SIG-M5 treated with dmso at 0.1 percent for 504 hours (cell line): ENCODE data around the gene ENDOD1.
"Not testable (repeated sequence)": the region's sequence is repeated elsewhere in the genome, so short reads cannot be mapped to it uniquely, and the experiment has no call there.

Experiments used
- DNase-seq: peaks from one replicate; lab custom pipeline; 2025; ENCODE audit not compliant: unreplicated experiment; lab: John Stamatoyannopoulos, UW

ENDOD1 gene

DNA sequence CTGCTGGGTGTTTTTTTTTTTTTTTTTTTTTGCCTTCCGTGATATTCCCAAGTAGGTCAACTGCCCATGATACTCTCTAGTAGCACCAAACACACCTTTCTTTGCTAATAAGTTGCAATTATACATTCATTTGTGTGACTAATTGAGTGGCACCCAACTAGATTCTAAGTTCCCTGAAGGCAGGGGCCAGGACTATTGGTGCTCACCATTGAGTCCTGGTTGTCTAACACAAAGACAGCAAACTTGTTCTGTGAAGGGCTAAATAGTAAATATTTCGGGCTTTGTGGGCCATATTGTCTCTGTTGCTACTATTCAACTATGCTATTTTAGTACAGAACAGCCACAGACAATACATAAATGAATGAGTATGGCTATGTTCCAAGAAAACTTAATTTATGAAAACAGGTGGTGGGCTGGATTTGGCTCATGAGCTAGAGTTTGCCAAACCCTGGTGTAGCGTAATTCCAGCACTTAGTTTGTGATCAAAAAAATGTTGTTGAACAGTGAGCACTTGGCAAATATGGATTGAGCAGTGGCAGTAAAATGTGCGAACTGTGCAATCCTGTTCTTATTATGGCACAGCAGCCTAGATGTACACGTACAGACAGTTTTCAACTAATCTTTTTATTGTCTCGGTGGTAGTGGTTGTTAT is 11.3 kb downstream of the ENDOD1 start:
- no peak for DNase-seq

DNA sequence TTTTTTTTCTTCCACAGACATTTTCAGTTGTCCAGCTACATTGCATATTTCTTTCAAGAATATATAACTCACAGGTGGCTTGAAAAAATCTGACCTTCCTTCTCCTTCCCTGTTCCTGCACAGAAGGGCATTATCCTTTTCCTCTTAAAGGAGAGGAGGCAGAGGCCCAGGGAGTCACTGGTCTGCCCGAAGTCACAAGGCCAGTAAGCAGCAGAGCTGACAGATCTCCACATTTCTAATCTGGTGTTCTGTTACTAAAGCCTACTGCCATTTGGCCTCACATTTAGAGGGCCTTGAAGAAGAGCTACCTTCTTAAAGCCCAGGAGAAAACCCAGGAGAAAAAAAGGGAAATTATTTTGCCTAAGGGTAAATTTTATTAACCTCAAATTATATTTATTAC is 12.3 kb downstream of the ENDOD1 start:
- no peak for DNase-seq

DNA sequence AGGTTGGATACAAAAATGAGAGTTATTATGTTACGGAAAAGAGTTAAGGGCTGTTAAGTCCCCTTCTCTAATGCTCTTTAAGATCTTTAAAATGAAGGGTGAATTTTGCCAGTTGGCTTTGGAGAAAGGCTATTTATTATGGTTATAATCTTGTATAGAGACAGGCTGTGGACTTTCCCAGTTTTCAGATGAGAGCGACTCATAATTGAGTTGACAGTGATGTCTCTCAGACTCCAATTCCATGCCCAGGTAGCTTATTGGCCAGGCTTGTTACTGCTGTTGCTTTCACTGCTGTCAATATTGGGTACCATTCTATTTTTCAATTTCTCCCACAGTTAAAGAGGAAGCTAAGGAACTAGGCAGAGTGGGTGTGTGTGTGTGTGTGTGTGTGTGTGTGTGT is 13.1 kb downstream of the ENDOD1 start:
- no peak for DNase-seq

DNA sequence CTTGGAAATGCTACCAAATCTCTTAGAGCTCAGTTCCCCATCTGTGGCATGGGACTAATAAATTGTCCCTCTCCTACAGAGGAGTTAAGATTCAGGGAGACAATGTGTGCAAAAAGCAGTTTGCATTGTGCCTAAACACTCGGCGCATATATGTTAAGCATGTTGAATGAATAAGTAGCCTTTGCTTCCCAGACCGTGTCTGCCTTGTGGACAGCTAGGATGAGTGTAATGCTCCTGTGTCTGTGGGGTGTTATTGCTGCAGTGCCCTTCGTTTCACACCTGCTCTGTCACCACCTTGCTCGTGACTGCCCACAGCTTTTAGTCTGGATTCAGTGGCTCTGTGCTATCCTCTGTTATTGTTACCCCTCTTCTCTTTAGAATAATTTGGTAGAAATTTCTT is 14.1 kb downstream of the ENDOD1 start:
- no peak for DNase-seq

DNA sequence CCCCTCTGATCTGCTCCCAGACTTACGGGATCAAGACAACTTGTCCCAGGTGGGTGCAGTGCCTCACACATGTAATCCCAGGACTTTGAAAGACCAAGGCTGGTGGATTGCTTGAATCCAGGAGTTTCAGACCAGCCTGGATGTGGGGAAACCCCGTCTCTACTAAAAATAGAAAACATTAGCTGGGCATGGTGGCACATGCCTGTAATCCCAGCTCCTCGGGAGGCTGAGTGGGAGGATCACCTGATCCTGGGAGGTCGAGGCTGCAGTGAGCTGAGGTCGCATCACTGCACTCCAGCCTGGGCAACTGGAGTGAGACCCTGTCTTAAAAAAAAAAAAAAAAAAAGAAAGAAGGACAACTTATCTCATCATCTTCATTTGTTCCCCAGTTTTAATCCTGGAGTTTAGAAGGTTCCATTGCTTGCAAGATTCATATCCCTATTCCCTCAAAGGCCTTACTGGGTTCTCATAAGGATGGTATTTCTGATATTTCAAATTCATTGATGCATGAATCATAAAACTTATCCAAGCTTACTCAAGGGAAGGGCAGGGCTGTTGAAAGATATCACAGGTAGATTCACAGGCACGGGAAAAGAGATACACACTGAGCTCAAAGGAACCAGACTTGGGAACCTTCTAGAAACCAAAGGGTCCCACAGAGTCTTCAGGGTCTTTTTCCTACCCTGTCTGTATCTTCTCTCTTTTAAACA is 14.6 kb downstream of the ENDOD1 start:
- DNase-seq = no peak

DNA sequence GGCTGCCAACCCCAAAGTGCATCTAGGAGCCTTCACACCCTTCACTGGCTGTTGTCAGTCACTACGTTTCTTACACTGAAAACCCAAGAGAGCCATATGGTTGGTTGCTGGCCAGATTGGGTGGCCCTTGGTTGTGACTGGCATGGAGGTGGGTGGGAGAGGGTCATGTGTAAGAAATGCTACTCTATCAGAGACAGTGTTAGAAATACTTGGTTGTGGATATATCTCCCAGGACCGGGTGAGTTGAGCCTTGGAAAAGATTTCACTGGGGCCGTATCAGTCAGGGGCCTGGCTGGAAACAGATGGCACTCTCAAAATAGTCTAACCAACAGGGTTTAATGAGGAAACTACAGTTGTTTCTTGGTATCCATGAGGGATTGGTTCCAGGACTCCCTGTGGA is 15.2 kb downstream of the ENDOD1 start:
- DNase-seq = no peak

DNA sequence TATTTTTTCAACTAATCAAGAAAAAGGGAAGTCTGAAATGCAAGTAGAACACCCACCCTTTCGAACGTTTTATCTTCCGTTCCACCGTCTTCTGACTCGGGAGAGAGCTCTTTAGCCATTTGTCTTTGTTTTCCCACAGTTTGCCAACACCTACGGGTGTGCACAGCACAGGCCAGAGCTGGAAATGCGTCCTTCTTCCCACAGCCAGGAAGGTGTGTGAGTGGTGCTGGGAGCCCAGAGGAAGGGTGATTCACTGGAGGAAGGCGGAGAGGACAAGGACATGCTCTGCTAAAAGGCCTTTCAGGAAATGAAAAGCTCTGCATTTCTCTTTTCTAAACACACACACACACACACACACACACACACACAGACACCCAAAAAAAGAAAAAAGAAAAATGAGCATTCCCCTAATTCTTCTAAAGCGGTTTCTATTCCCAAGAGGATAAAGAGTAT is 18.5 kb downstream of the ENDOD1 start:
- DNase-seq = no peak

DNA sequence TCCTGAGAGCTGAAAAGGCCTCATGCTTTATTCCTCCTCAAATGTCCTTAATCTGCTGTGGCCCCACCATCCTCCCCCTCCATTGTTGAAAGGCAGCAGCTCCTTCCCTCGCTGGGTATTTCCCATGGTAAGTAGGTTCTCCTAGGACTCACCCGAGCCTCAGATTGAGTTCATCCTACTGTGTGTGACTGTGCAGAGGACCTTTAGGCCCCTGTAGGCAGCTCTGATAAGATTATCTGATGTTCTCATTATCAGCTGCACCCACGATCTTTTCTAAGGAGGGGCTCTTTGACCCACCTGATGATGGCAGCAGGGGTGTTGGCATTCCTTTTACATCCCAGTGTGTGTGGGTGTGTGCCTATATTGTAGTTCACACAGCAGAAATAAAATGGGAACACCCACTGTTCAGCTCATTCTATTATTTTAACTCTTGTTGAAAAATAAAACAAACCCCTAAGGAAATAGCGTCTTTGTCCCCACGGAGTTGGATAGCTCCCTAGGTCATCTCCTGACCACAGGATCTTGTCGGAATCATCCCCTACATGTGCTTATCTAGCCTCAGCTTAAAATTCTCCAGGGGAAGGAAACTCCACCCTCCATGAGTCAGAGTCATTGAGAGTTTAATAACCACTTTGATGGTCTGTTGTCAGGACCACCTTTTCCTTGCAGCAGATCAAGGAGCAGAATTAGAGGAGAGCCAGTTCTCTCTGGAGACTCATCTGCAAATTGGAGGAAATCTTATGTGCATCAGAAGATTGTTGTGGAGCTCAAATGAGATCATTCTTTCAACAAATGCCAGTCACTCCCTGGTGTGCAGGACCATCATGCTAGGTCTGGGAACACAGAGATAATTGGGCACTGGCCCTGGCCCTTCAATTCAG is 19.3 kb downstream of the ENDOD1 start:
- no peak for DNase-seq

DNA sequence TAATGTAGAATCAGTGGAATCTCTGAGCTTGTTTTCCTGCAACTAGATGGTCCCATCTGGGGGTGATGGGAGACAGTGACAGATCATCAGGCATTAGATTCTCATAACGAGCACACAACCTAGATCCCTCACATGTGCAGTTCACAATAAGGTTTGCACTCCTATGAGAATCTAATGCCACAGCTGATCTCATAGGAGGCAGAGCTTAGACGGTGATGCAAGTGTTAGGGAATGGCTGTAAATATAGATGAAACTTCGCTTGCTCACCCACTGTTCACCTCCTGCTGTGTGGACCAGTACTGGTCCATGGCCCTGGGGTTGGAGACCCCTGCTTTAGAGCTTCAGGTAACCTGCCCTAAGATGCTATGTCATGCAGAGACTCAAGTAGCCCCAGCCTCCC is 21.8 kb downstream of the ENDOD1 start:
- not testable (repeated sequence) for DNase-seq

DNA sequence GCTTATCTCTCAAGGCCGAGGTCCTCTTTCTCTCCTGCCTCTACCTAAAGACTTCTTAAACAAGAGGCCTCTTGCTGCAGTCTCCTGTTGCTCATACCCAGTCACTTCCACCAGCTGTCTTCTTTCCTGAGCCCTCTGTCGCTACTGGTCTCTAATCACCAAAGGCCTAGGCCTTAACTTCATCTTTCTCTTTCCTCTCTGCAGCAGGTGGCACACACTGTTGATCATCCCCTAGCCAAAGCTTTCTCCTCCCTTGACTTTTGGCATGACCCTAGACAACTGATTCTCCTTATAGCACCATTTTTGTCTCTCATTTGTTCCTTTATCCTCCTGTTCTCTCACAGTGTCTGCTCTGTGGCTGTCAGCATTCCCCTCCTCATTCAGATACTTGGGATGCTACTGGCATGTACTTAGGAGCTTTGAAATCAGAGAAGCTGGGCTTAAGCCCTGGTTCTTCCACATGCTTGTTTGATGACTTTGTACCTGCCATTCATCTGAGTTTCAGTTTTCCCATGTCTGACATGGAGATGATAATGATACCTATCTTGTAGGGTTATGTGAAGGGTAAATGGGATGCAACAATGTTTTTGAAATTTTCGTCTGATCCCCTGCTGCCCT is 22.4 kb downstream of the ENDOD1 start:
- no peak for DNase-seq

DNA sequence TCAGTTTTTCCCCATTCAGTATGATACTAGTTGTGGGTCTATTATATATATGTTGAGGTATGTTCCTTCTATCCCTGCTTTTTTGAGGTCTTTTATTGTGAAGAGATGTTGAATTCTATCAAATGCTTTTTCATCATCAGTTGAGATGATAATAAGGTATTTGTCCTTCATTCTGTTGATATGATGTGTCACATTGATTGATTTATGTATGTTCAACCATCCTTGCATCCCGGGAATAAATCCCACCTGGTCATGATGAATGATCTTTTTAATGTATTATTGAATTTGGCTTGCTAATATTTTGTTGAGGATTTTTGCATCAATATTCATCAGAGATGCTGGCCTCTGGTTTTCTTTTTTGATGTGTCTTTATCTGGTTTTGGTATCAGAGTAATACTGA is 26.0 kb downstream of the ENDOD1 start:
- no peak for DNase-seq

DNA sequence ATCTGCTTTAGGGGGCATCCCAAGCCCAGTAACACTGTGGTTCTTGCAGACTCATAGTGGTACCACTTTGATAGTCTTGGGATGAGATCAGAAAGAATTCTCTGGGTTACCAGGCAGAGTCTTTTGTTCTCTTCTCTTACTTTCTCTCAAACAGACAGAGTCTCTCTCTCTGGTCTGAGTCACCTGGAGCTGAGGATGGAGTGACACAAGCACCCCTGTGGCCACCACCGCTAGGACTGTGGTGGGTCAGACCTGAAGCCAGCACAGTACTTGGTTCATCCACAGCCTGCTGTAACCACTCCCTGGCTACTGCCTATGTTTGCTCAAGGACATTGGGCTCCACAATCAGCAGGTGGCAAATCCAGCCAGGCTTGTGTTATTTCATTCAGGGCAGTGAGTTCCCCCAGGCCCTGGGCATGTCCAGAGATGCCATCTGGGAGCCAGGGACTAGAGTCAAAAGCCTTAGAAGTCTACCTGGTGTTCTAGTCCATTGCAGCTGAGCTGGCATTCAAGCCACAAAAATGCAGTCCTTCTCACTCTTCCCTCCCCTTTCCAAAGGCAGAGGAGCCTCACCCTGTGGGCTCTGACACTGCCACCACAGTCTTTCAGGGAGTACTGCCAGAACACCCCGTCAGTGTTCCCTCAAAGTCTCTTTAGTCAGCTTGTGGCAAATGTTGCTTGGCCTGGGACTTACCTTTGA is 29.9 kb downstream of the ENDOD1 start:
- DNase-seq = no peak

DNA sequence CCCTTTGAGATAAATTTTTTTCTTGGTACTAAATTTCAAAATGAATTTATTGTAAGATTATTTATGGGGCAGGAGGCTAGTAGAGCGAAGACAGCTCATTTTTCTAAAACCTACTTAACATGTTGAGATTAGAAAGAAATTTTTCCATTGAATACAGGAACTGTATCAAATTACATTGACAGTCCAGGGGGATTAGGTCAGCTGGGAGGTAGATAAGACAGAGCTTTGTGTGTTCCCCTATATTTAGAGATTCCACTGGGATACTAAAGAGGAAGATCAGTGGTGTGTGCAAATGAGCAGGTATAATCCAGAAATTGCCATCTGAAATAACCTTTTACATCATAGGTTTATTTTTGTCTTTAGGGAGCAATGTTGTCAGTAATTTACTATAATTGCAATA is 32.1 kb downstream of the ENDOD1 start:
- no peak for DNase-seq

DNA sequence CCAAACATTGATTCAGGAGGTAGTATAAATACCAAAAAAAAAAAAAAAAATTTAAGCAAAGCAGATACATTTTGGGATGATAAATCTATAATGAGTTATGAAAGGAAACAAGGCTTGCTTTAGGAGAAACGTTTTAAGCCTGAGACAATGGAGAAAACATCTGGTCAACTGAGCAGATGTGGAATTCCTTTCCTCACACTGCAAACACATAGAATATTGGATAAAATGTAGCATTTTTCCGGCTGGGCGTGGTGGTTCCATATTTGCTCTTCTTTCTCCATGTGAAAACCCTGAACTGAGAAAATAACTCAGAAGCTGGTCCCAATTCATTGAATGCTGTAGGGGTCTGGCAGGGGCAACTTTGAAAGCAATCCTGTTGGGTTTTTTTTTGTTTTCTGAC is 33.9 kb downstream of the ENDOD1 start:
- no peak for DNase-seq

DNA sequence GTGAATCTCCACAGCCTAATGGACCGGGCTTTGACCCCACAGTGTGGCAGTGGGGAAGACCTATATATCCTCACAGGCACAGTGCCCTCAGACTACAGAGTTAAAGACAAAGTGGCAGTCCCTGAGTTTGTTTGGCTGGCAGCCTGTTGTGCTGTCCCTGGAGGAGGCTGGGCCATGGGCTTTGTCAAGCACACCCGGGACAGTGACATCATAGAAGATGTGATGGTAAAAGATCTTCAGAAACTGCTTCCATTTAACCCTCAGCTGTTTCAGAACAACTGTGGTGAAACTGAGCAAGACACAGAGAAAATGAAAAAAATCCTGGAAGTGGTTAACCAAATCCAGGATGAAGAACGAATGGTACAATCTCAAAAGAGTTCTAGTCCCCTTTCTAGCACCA is 39.0 kb downstream of the ENDOD1 start:
- DNase-seq = no peak

DNA sequence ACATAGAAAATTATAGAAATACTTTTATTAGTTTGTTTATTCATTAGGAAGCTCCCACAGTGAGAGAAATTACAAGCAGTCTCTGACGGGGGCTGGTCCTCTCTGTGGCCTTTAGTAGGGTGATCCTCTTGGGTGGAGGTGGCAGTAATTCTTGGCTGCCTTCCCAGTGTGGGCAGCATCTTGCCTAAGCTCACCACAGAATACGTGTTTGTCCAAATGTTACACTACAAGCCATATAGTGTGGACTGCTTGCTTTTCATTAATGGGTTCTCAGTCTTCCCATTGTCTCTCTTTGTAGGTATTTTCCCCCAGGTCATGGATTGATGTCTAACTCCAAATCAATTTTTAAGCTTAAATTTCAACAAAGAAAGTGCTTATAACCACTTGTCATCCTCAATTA is 43.3 kb downstream of the ENDOD1 start:
- no peak for DNase-seq

DNA sequence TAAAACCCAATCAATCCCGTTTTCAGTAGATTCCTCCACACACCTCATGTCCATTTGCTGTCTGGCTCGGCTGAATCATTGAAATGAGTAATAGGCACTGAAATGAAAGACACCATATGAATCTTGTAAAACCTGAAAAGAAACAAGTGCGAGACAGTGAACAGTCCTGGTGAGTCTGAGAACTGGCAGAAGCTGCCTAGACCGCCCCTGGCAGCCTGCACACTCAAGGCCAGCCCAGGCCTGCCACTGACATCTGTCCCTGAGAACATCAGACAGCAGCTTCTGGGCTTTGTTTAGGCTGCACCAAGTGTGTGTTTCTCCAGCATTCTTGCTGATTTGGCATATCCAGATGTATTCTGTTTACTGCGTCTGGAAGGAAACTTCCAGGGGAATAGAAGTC is 44.8 kb downstream of the ENDOD1 start:
- no peak for DNase-seq

DNA sequence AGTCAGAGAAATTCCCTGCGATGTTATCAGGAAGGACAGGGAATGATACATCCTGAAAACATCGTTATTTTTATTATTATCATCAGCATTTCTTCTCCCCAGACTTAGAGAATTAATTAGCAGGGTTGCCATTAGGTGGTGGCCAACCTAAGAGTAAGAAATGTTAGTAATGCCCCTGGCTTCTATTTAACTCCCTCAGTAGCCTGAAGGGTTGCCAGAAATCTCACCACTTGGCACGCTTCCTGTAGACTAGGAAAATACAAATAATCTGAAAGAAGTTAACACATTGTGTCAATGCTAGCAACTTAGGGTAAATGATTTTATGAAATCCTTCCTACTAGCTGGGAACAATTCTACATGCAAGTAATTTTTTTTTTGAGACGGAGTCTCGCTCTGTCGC is 45.5 kb downstream of the ENDOD1 start:
- no peak for DNase-seq

DNA sequence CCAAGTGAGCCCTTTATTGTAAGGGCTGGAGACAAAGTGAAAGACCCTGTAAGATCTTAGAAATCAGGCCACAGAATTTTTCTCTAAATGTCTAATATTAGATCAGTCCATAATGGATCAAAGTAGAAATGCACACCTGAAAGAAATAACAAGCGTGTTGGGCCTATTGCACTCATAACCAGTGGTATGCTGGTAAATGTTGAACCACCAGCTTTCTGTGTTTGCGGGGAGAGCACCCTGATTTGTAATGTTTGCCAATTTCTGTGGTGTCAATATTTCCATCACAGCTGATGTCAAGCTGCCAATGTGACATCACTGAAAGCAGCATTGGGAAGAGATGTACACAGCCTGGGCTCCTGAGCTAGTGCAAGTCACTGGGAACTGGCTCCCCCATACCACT is 46.2 kb downstream of the ENDOD1 start:
- DNase-seq = no peak

DNA sequence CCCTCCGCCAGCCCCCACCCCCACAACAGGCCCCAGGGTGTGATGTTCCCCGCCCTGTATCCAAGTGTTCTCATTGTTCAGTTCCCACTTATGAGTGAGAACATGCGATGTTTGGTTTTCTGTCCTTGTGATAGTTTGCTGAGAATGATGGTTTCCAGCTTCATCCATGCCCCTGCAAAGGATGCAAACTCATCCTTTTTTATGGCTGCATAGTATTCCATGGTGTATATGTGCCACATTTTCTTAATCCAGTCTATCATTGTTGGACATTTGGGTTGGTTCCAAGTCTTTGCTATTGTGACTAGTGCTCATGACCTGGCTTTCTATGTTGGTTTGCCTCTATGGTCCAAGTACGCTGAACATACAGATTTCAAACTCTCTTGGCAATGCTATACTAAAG is 47.1 kb downstream of the ENDOD1 start:
- DNase-seq = not testable (repeated sequence)

DNA sequence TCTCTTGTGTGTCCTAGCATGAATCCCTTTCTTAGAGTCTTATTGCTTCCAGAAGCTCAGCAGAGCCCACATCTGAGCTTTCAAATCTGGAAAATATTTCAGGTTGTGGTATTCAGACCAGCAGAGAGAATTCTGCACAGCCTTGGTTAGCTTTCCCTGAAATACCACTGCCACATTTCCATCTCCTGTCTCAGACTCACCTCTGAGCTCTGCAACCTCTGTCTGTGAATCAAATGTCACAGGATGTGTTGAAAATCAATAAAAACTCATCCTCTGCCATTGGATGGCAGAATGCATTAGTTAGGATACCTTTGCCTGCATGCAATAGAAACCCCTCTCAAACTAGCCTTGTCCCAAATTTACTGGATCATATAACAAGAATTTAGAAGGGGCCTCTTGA is 47.7 kb downstream of the ENDOD1 start:
- DNase-seq = no peak
